ENCODE measurements around the gene C1orf198.
"Not testable (repeated sequence)": the region's sequence is repeated elsewhere in the genome, so short reads cannot be mapped to it uniquely, and the experiment has no call there.

The C1orf198 gene

GRCh38 chr1:230858918-230859729, 9.2 kb downstream of the C1orf198 start:
- DNase-seq, result no peak

GRCh38 chr1:230858236-230858820, 10.0 kb downstream of the C1orf198 start:
- DNase-seq, result no peak

- DNase-seq, result no peak
Observed at GRCh38 chr1:230857822-230858221, 10.5 kb downstream of the C1orf198 start.

- no peak for DNase-seq
Observed at GRCh38 chr1:230857077-230857476, 11.2 kb downstream of the C1orf198 start.

- DNase-seq, result no peak
Observed at GRCh38 chr1:230855886-230856285, 12.4 kb downstream of the C1orf198 start.

GRCh38 chr1:230854423-230854822, 13.9 kb downstream of the C1orf198 start:
- DNase-seq, result no peak

GRCh38 chr1:230853731-230854130, 14.6 kb downstream of the C1orf198 start:
- DNase-seq, result no peak

- no peak for DNase-seq
Observed at GRCh38 chr1:230852959-230853358, 15.4 kb downstream of the C1orf198 start.

GRCh38 chr1:230851291-230851691, 17.0 kb downstream of the C1orf198 start:
- no peak for DNase-seq

GRCh38 chr1:230850547-230850946, 17.8 kb downstream of the C1orf198 start:
- DNase-seq, result no peak

GRCh38 chr1:230849451-230850224, 18.7 kb downstream of the C1orf198 start:
- no peak for DNase-seq

GRCh38 chr1:230848235-230848634, 20.1 kb downstream of the C1orf198 start:
- DNase-seq, result no peak

GRCh38 chr1:230845184-230845583, 23.1 kb downstream of the C1orf198 start:
- not testable (repeated sequence) for DNase-seq

GRCh38 chr1:230844561-230844960, 23.8 kb downstream of the C1orf198 start:
- DNase-seq, result no peak

- no peak for DNase-seq
Observed at GRCh38 chr1:230843503-230844309, 24.6 kb downstream of the C1orf198 start.

- DNase-seq, result no peak
Observed at GRCh38 chr1:230842801-230843200, 25.5 kb downstream of the C1orf198 start.

GRCh38 chr1:230839173-230839572, 29.1 kb downstream of the C1orf198 start:
- DNase-seq, result no peak

GRCh38 chr1:230836793-230837192, 31.5 kb downstream of the C1orf198 start:
- DNase-seq, result no peak

- no peak for DNase-seq
Observed at GRCh38 chr1:230836347-230836746, 32.0 kb downstream of the C1orf198 start.

GRCh38 chr1:230834292-230834691, 34.0 kb downstream of the C1orf198 start:
- no peak for DNase-seq

GRCh38 chr1:230833511-230833910, 34.8 kb downstream of the C1orf198 start:
- DNase-seq, result no peak

GRCh38 chr1:230832476-230832875, 35.8 kb downstream of the C1orf198 start:
- DNase-seq, result no peak

- no peak for DNase-seq
Observed at GRCh38 chr1:230831771-230832170, 36.5 kb downstream of the C1orf198 start.

All from activated CD8-positive, alpha-beta memory T cell treated with anti-CD3 and anti-CD28 coated beads, Interleukin-2, amount 50 U/mL, for 48 hours (primary cell).